Activated naive CD8-positive, alpha-beta T cell treated with anti-CD3 and anti-CD28 coated beads, Interleukin-2, amount 10 ng/mL, durations not matched to agents 7 days and 5 days (primary cell): ENCODE measurements around the gene ATAD3B. TPM values are rescaled to one million over a fixed set of nuclear protein-coding genes. Genes with fewer than 3 reads are reported as not detected.
A peak's percentile ranks its signal among the peaks of the same experiment; 100 is the strongest.
"Not testable (repeated sequence)": the region's sequence is repeated elsewhere in the genome, so short reads cannot be mapped to it uniquely, and the experiment has no call there.

Source experiments
- ATAC-seq: fragments of 150-1000 bp; cut with Tn5 transposase; one replicate; pipeline ENCODE4 v1.10.0; 2021; ENCODE audit warnings: low read depth, moderate library complexity
- POLR2A ChIA-PET: fragments of 350-600 bp; sonication (Branson Sonifier 250); formaldehyde crosslinking; loops from one replicate; lab custom pipeline; 2021; ENCODE audit warnings: antibody characterized with exemption; lab: Charles Lee
- DNase-seq: peaks from one replicate; pipeline ENCODE4 v3.0.0; 2021
- H3K27ac Mint-ChIP-seq: one replicate; pipeline ENCODE4 v1.8.0; 2022; ENCODE audit warnings: mild to moderate bottlenecking, mixed read lengths
- H3K27me3 Mint-ChIP-seq: one replicate; pipeline ENCODE4 v1.8.0; 2022; ENCODE audit warnings: mild to moderate bottlenecking, moderate library complexity, mixed read lengths
- H3K36me3 Mint-ChIP-seq: one replicate; pipeline ENCODE4 v1.8.0; 2021; ENCODE audit warnings: mild to moderate bottlenecking, mixed read lengths
- H3K4me1 Mint-ChIP-seq: one replicate; pipeline ENCODE4 v1.8.0; 2021; ENCODE audit warnings: mixed read lengths
- H3K4me3 Mint-ChIP-seq: one replicate; pipeline ENCODE4 v1.8.0; 2022; ENCODE audit warnings: mild to moderate bottlenecking, moderate library complexity, mixed read lengths
- H3K9me3 Mint-ChIP-seq: one replicate; pipeline ENCODE4 v1.8.0; 2021; ENCODE audit warnings: mixed read lengths
- total RNA-seq, 2 experiments: library from RNA; stranded (reverse); gene quantifications; one replicate each; pipeline ENCODE4 v1.2.3, GENCODE V29; 2021

Gene ATAD3B
- 10 to 100 TPM; 35.2 to 37.9 TPM for total RNA-seq

GRCh38 chr1:1471389-1472052 lies at the start of gene ATAD3B:
Gene ATAD3B, plus strand, starts transcription at chr1:1471765. Its CDS starts 120 bp downstream, at chr1:1471885.
- H3K9me3 Mint-ChIP-seq: no peaks in the 10 kb centered on the region
- POLR2A ChIA-PET: no interaction called here

GRCh38 chr1:1421907-1422464 lies 49.6 kb upstream of the ATAD3B start:
- Mint-ChIP-seq H3K27ac (no peak overlapping the region), H3K4me1 (peaks cover 17% of the 10 kb centered on the region), H3K27me3 (peaks cover 21% of the 10 kb centered on the region), H3K4me3 (no peak overlapping the region), H3K9me3 (no peaks in the 10 kb centered on the region), H3K36me3 (no peaks in the 10 kb centered on the region)
- no peak for ATAC-seq
- POLR2A ChIA-PET: no interaction called here
- no peak for DNase-seq

More at GRCh38 chr1:1471389-1472052, at the start of gene ATAD3B:
- peak; percentile 93 for ATAC-seq
- H3K4me3 Mint-ChIP-seq: peak within 1 kb of the TSS; percentile 85
- no peaks in the 10 kb centered on the region for H3K27me3 Mint-ChIP-seq
- H3K27ac Mint-ChIP-seq: peak within 1 kb of the TSS; percentile 81
- DNase-seq: peak; percentile 91
- peaks cover 16% of the 10 kb centered on the region for H3K4me1 Mint-ChIP-seq
- H3K36me3 Mint-ChIP-seq: peaks cover 4% of the 10 kb centered on the region

GRCh38 chr1:1422465-1423244 lies 48.9 kb upstream of the ATAD3B start:
- Mint-ChIP-seq H3K9me3 (no peaks in the 10 kb centered on the region), H3K27ac (no peak overlapping the region), H3K36me3 (no peaks in the 10 kb centered on the region), H3K4me3 (no peak overlapping the region), H3K27me3 (peaks cover 21% of the 10 kb centered on the region), H3K4me1 (peaks cover 17% of the 10 kb centered on the region)
- DNase-seq: no peak
- POLR2A ChIA-PET: no interaction called here
- ATAC-seq: no peak

DNA sequence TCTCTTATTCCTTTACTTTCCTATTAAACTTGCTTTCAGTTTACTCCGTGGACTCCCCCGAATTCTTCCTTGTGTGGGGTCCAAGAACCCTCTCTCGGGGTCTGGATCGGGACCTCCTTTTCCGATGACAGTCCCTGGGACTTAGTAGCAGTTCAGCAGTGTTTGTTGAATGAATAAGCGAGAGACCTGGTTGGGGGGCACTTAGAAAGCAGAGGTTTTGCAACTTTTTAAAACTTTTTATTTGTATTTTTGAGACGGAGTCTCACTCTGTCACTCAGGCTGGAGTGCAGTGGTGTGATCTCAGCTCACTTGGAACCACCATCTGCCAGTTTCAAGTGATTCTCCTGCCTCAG lies 48.3 kb upstream of the ATAD3B start:
- Mint-ChIP-seq H3K4me1 (peaks cover 12% of the 10 kb centered on the region), H3K27ac (no peak overlapping the region), H3K27me3 (peaks cover 21% of the 10 kb centered on the region), H3K36me3 (no peaks in the 10 kb centered on the region), H3K9me3 (no peaks in the 10 kb centered on the region), H3K4me3 (no peak overlapping the region)
- POLR2A ChIA-PET: interaction anchor here (0.6 to 1.8 kb wide), 2 partner anchors 16 to 596 kb away, joined by 3 to 5 read pairs; partner anchors contain the start of gene GABRD
- ATAC-seq (no peak), DNase-seq (no peak)

DNA sequence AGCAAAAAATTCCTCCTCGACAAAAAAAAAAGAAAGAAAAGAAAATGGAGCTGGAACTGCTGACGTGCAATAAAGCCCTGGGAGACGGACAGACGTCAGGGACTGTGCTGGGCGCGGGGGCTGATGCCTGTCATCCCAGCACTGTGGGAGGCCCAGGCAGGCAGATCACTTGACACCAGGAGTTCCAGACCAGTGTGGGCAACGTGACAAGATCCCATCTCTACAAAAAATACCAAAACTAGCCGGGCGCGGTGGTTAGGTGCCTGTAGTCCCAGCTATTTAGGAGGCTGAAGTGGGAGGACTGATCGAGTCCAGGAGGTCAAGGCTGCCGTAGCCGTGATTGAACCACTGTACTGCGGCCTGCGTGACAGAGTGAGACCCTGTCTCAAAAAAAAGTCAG lies 46.9 kb upstream of the ATAD3B start:
- H3K27me3 Mint-ChIP-seq: peaks cover 34% of the 10 kb centered on the region

GRCh38 chr1:1425426-1425752 lies 46.2 kb upstream of the ATAD3B start:
- no peak overlapping the region for H3K27ac Mint-ChIP-seq
- ATAC-seq: no peak
- peaks cover 36% of the 10 kb centered on the region for H3K27me3 Mint-ChIP-seq
- POLR2A ChIA-PET: interaction anchor here (0.7 kb wide), 1 partner anchor 189 kb away, joined by 3 read pairs; no protein-coding TSS in a partner anchor
- H3K4me3 Mint-ChIP-seq: no peak overlapping the region
- H3K9me3 Mint-ChIP-seq: no peaks in the 10 kb centered on the region
- no peak for DNase-seq
- peaks cover 10% of the 10 kb centered on the region for H3K4me1 Mint-ChIP-seq
- H3K36me3 Mint-ChIP-seq: no peaks in the 10 kb centered on the region

More for the DNA sequence above, 46.9 kb upstream of the ATAD3B start:
- POLR2A ChIA-PET: interaction anchor here (0.7 to 1.8 kb wide), 2 partner anchors 17 to 188 kb away, joined by 3 to 5 read pairs; no protein-coding TSS in a partner anchor
- H3K36me3 Mint-ChIP-seq: no peaks in the 10 kb centered on the region
- H3K4me1 Mint-ChIP-seq: peaks cover 10% of the 10 kb centered on the region
- no peak for ATAC-seq
- H3K4me3 Mint-ChIP-seq: no peak overlapping the region
- no peaks in the 10 kb centered on the region for H3K9me3 Mint-ChIP-seq
- H3K27ac Mint-ChIP-seq: no peak overlapping the region
- no peak for DNase-seq

GRCh38 chr1:1425753-1426495 lies 45.6 kb upstream of the ATAD3B start:
- Mint-ChIP-seq H3K27me3 (peaks cover 33% of the 10 kb centered on the region), H3K27ac (peak overlapping the region; percentile 8), H3K4me3 (no peak overlapping the region), H3K9me3 (no peaks in the 10 kb centered on the region), H3K36me3 (no peaks in the 10 kb centered on the region), H3K4me1 (peaks cover 10% of the 10 kb centered on the region)
- DNase-seq: peak; percentile 39
- no peak for ATAC-seq
- POLR2A ChIA-PET: interaction anchor here (0.6 kb wide), 1 partner anchor 15 kb away, joined by 4 read pairs; no protein-coding TSS in a partner anchor

- Mint-ChIP-seq H3K4me3 (no peak overlapping the region), H3K36me3 (no peaks in the 10 kb centered on the region), H3K4me1 (peaks cover 10% of the 10 kb centered on the region), H3K27ac (peak overlapping the region; percentile 8), H3K27me3 (peaks cover 33% of the 10 kb centered on the region), H3K9me3 (no peaks in the 10 kb centered on the region)
- DNase-seq (peak; percentile 35), ATAC-seq (no peak)
- POLR2A ChIA-PET: interaction anchor here (0.6 kb wide), 1 partner anchor 15 kb away, joined by 4 read pairs; no protein-coding TSS in a partner anchor
These were observed 45.0 kb upstream of the ATAD3B start for GRCh38 chr1:1426496-1427105.

GRCh38 chr1:1427106-1427819 lies 44.3 kb upstream of the ATAD3B start:
- Mint-ChIP-seq H3K4me3 (no peak overlapping the region), H3K27ac (no peak overlapping the region), H3K4me1 (peaks cover 10% of the 10 kb centered on the region), H3K36me3 (no peaks in the 10 kb centered on the region), H3K27me3 (peaks cover 33% of the 10 kb centered on the region), H3K9me3 (no peaks in the 10 kb centered on the region)
- DNase-seq (no peak), ATAC-seq (no peak)
- POLR2A ChIA-PET: no interaction called here

GRCh38 chr1:1427820-1428148 lies 43.8 kb upstream of the ATAD3B start:
- H3K9me3 Mint-ChIP-seq: no peaks in the 10 kb centered on the region
- POLR2A ChIA-PET: no interaction called here
- H3K27me3 Mint-ChIP-seq: peaks cover 32% of the 10 kb centered on the region
- H3K4me1 Mint-ChIP-seq: peaks cover 7% of the 10 kb centered on the region
- no peak overlapping the region for H3K4me3 Mint-ChIP-seq
- H3K27ac Mint-ChIP-seq: no peak overlapping the region
- ATAC-seq: no peak
- DNase-seq: no peak
- H3K36me3 Mint-ChIP-seq: no peaks in the 10 kb centered on the region

GRCh38 chr1:1428174-1428573 lies 43.4 kb upstream of the ATAD3B start:
- no peak for ATAC-seq
- Mint-ChIP-seq H3K27ac (no peak overlapping the region), H3K27me3 (peaks cover 28% of the 10 kb centered on the region), H3K4me3 (no peak overlapping the region), H3K4me1 (peaks cover 3% of the 10 kb centered on the region), H3K36me3 (no peaks in the 10 kb centered on the region), H3K9me3 (no peaks in the 10 kb centered on the region)
- DNase-seq: no peak
- POLR2A ChIA-PET: no interaction called here

GRCh38 chr1:1428967-1429366 lies 42.6 kb upstream of the ATAD3B start:
- H3K27me3 Mint-ChIP-seq: peaks cover 27% of the 10 kb centered on the region
- DNase-seq, ATAC-seq, POLR2A ChIA-PET, H3K36me3 Mint-ChIP-seq, H3K27ac Mint-ChIP-seq, H3K4me3 Mint-ChIP-seq, H3K9me3 Mint-ChIP-seq, H3K4me1 Mint-ChIP-seq: not testable (repeated sequence)
